Erythroblast (primary cell): ENCODE measurements around the gene MAD1L1.

ENCODE experiments used
- GATA1 ChIP-seq: IDR thresholded peaks from 2 replicates; pipeline ENCODE4 v1.6.1; 2011; ENCODE audit warnings: low read depth, mild to moderate bottlenecking, control low read depth, low read length, moderate library complexity
- POLR2A ChIP-seq: IDR thresholded peaks from 2 replicates; pipeline ENCODE4 v1.6.1; 2011; ENCODE audit warnings: mild to moderate bottlenecking, low read length

- no peak for TF ChIP-seq POLR2A
- no peak for TF ChIP-seq GATA1
Observed at GRCh38 chr7:2110610-2111396, 121.9 kb downstream of the MAD1L1 start.
